ENCODE results near the gene POLD3. TPM values are rescaled to one million over a fixed set of nuclear protein-coding genes. Genes with fewer than 3 reads are reported as not detected.
"Not testable (repeated sequence)": the region's sequence is repeated elsewhere in the genome, so short reads cannot be mapped to it uniquely, and the experiment has no call there.

Gene POLD3
- total RNA-seq, 1 donor from 2014 or later = 27.9 TPM

- Mint-ChIP-seq H3K9me3 (ENCODE audit: low read depth) (no peaks in the 10 kb centered on the region), H3K4me1 (ENCODE audit: low read depth) (peaks cover 14% of the 10 kb centered on the region), H3K36me3 (ENCODE audit: insufficient read depth) (no peaks in the 10 kb centered on the region), H3K27ac (no peak overlapping the region), H3K27me3 (peaks cover 3% of the 10 kb centered on the region), H3K4me3 (ENCODE audit: low read depth) (no peak overlapping the region)
- TF ChIP-seq CTCF (IDR thresholded peaks at IDR 0.05; ENCODE audit: unreplicated experiment) = no peak
- DNase-seq (ENCODE audit: low spot score, unreplicated experiment) = no peak
Measured at GRCh38 chr11:74577181-74577580, 15.2 kb upstream of the POLD3 start.

GRCh38 chr11:74577624-74578396 lies 14.6 kb upstream of the POLD3 start:
- no peak for TF ChIP-seq CTCF (IDR thresholded peaks at IDR 0.05; ENCODE audit: unreplicated experiment)
- Mint-ChIP-seq H3K9me3 (ENCODE audit: low read depth) (no peaks in the 10 kb centered on the region), H3K27ac (peak overlapping the region; percentile 13), H3K4me3 (ENCODE audit: low read depth) (no peak overlapping the region), H3K4me1 (ENCODE audit: low read depth) (peaks cover 14% of the 10 kb centered on the region), H3K36me3 (ENCODE audit: insufficient read depth) (no peaks in the 10 kb centered on the region), H3K27me3 (peaks cover 3% of the 10 kb centered on the region)
- DNase-seq (ENCODE audit: low spot score, unreplicated experiment) = no peak

DNA sequence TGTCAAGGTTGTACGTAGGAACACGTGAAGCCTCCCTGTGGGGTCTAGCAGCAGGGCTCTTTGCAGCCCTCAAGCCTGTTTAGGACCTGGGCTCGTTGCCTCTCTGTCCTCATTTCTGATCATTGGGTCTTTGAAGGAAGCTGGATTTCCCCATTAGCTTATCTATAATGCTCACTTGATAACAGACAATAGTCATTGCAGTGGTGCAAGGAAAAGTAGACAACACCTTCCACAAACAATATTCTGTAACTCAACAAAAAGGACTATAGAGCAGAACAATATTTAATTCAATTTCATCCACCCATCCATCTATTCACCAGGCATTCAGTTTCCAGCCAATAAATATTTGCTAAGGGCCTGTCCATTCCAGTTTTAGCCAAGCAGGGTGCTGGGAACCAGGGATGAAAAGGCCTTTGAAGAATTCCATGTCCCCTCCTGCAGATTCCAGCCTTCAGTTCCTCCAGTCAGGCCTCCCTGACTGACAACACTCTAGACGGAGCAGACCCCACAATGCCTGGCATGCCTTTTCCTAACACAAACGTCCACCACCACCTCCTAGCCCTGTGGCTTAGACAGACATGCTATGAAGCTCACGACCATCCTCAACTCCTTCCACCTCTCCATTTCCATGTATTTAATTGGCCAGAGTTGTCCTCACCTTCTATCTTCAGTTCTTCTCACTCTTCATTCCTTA lies 12.7 kb upstream of the POLD3 start:
- no peak for TF ChIP-seq CTCF (IDR thresholded peaks at IDR 0.05; ENCODE audit: unreplicated experiment)
- Mint-ChIP-seq H3K36me3 (ENCODE audit: insufficient read depth) (no peaks in the 10 kb centered on the region), H3K4me3 (ENCODE audit: low read depth) (no peak overlapping the region), H3K27me3 (peaks cover 3% of the 10 kb centered on the region), H3K27ac (peak overlapping the region; percentile 2), H3K4me1 (ENCODE audit: low read depth) (peaks cover 14% of the 10 kb centered on the region), H3K9me3 (ENCODE audit: low read depth) (no peaks in the 10 kb centered on the region)
- DNase-seq (ENCODE audit: low spot score, unreplicated experiment) = no peak

GRCh38 chr11:74581954-74582547 lies 10.3 kb upstream of the POLD3 start:
- no peak for DNase-seq (ENCODE audit: low spot score, unreplicated experiment)
- no peaks in the 10 kb centered on the region for H3K36me3 Mint-ChIP-seq (ENCODE audit: insufficient read depth)
- peak overlapping the region; percentile 37 for H3K27ac Mint-ChIP-seq
- H3K4me3 Mint-ChIP-seq (ENCODE audit: low read depth) = no peak overlapping the region
- no peaks in the 10 kb centered on the region for H3K9me3 Mint-ChIP-seq (ENCODE audit: low read depth)
- no peak for TF ChIP-seq CTCF (IDR thresholded peaks at IDR 0.05; ENCODE audit: unreplicated experiment)
- H3K4me1 Mint-ChIP-seq (ENCODE audit: low read depth) = peaks cover 14% of the 10 kb centered on the region
- peaks cover 3% of the 10 kb centered on the region for H3K27me3 Mint-ChIP-seq

DNA sequence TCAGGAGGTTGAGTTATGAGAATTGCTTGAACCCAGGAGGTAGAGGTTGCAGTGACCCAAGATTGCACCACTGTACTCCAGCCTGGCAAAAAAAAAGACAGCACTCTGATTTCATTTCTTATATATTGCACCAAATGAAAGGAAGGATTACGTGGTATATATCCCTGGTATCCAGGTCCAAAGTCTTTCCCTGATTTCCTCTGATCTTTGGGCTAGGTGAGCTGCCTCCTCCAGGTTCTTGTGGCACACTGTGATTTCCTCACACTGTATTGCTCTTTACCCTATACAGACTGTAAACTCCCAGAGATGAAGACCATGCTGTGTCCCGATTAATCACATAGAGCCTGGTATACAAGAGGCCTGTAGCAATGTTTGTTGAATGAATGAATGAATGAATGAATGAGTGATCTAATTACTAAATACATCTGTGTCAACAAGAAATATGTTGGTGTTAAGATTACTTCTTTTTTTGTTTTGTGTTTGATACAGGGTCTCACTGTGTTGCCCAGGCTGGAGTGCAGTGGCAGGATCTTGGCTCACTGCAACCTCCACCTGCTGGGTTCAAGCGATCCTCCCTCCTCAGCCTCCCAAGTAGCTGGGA lies 9.3 kb upstream of the POLD3 start:
- H3K4me3 Mint-ChIP-seq (ENCODE audit: low read depth) = no peak overlapping the region
- H3K36me3 Mint-ChIP-seq (ENCODE audit: insufficient read depth) = no peaks in the 10 kb centered on the region
- peaks cover 5% of the 10 kb centered on the region for H3K27me3 Mint-ChIP-seq
- DNase-seq (ENCODE audit: low spot score, unreplicated experiment) = no peak
- no peaks in the 10 kb centered on the region for H3K9me3 Mint-ChIP-seq (ENCODE audit: low read depth)
- no peak overlapping the region for H3K27ac Mint-ChIP-seq
- peaks cover 14% of the 10 kb centered on the region for H3K4me1 Mint-ChIP-seq (ENCODE audit: low read depth)
- no peak for TF ChIP-seq CTCF (IDR thresholded peaks at IDR 0.05; ENCODE audit: unreplicated experiment)

DNA sequence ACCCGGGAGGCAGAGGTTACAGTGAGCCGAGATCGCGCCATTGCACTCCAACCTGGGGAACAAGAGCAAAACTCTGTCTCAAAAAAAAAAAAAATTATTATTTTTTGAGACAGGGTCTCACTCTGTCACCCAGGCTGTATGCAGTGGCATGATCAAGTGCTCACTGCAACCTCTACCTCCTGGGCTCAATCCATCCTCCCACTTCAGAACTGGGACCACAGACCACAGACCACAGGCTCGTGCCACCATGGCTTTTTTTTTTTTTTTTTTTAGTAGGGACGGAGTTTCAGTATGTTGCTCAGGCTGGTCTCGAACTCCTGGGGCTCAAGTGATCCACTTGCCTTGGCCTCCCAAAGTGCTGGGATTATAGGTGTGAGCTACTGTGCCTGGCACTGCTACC lies 1.9 kb upstream of the POLD3 start:
- H3K4me3 Mint-ChIP-seq (ENCODE audit: low read depth); H3K27ac Mint-ChIP-seq; DNase-seq (ENCODE audit: low spot score, unreplicated experiment); H3K9me3 Mint-ChIP-seq (ENCODE audit: low read depth); H3K36me3 Mint-ChIP-seq (ENCODE audit: insufficient read depth); H3K27me3 Mint-ChIP-seq: not testable (repeated sequence)
- peaks cover 17% of the 10 kb centered on the region for H3K4me1 Mint-ChIP-seq (ENCODE audit: low read depth)
